Neutrophil (primary cell): ENCODE measurements around the gene ST8SIA6.
"Not testable (repeated sequence)": the region's sequence is repeated elsewhere in the genome, so short reads cannot be mapped to it uniquely, and the experiment has no call there.

Experiments
- H3K27ac ChIP-seq: fragments of 200-600 bp; sonication (generic); 2 replicates; pipeline ENCODE4 v1.5.1; 2016; ENCODE audit warnings: mild to moderate bottlenecking, moderate library complexity
- H3K27me3 ChIP-seq: fragments of 200-600 bp; sonication (generic); 2 replicates; pipeline ENCODE4 v1.6.0; 2016; ENCODE audit warnings: mild to moderate bottlenecking
- H3K36me3 ChIP-seq: fragments of 200-600 bp; sonication (generic); 2 replicates; pipeline ENCODE4 v1.5.1; 2017
- H3K4me1 ChIP-seq, 2 experiments: fragments of 200-600 bp in 1 of 2; sonication (generic) in 1 of 2; 1 replicate in 1 of 2; 2 replicates in 1 of 2; pipeline versions ENCODE4 v1.5.1 to v1.6.1; 2013 to 2016; ENCODE audit warnings: low read depth in 1 of 2, low read length in 1 of 2, mild to moderate bottlenecking in 1 of 2, moderate library complexity in 1 of 2; ENCODE audit not compliant: control insufficient read depth in 1 of 2, insufficient read depth in 1 of 2
- H3K4me3 ChIP-seq, 2 experiments: fragments of 200-600 bp in 1 of 2; sonication (generic) in 1 of 2; 1 replicate in 1 of 2; 2 replicates in 1 of 2; pipeline ENCODE4 v1.5.1; 2013 to 2016; ENCODE audit warnings: low read depth in 1 of 2, low read length in 1 of 2, mild to moderate bottlenecking in 1 of 2, moderate library complexity in 1 of 2
- H3K9me3 ChIP-seq: fragments of 200-600 bp; sonication (generic); 2 replicates; pipeline ENCODE4 v1.5.1; 2016
- TF ChIP-seq, protein P1 (sequence below): fragments of 200-600 bp; sonication (generic); IDR thresholded peaks from 2 replicates; pipeline ENCODE4 v1.5.1; 2016; ENCODE audit warnings: antibody characterized with exemption

ST8SIA6 gene

GRCh38 chr10:17444388-17444714, 10.0 kb downstream of the ST8SIA6 start:
- peaks cover 32% of the 10 kb centered on the region for H3K27me3 ChIP-seq
- TF ChIP-seq, protein P1, sequence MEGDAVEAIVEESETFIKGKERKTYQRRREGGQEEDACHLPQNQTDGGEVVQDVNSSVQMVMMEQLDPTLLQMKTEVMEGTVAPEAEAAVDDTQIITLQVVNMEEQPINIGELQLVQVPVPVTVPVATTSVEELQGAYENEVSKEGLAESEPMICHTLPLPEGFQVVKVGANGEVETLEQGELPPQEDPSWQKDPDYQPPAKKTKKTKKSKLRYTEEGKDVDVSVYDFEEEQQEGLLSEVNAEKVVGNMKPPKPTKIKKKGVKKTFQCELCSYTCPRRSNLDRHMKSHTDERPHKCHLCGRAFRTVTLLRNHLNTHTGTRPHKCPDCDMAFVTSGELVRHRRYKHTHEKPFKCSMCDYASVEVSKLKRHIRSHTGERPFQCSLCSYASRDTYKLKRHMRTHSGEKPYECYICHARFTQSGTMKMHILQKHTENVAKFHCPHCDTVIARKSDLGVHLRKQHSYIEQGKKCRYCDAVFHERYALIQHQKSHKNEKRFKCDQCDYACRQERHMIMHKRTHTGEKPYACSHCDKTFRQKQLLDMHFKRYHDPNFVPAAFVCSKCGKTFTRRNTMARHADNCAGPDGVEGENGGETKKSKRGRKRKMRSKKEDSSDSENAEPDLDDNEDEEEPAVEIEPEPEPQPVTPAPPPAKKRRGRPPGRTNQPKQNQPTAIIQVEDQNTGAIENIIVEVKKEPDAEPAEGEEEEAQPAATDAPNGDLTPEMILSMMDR, result no peak
- peaks cover 8% of the 10 kb centered on the region for H3K9me3 ChIP-seq
- no peak overlapping the region for H3K27ac ChIP-seq
- H3K4me1 ChIP-seq, result no peaks in the 10 kb centered on the region
- no peaks in the 10 kb centered on the region for H3K36me3 ChIP-seq
- H3K4me3 ChIP-seq, result no peak overlapping the region

DNA sequence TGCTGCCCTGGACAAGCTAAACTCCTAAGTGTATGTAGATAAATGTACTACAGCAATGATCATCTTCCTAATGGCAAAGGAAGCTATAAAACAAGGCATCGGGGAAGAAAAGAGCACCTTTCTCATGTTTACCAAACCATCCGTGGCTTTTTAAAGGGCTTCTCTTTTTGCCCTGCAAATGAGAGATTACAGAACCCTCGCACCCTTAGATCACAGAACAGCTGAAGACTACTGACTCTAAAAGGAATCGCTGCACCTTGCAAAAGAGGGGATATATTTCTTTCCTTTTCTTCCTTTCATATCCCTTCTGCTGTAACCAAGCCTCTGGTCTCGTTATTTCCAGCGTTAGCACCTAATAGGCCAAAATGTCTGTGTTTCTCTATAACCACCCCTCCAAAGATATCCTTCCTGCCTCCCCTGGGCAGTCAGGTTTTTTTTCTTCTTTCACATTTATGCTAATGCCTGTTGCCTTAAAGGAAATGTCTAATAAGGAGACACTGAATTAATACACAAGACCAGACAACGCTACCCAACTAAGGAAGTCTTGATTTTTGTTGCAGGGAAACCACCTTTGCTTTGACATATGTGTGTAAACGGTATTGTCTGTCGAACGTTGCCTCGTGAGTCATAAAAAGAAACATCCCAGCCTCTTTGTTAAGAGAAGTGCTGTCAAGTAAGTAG, 10.5 kb downstream of the ST8SIA6 start:
- TF ChIP-seq, protein P1, result no peak
- Histone ChIP-seq H3K4me3 (no peak overlapping the region), H3K27ac (no peak overlapping the region), H3K9me3 (peaks cover 8% of the 10 kb centered on the region), H3K27me3 (peaks cover 35% of the 10 kb centered on the region), H3K4me1 (no peaks in the 10 kb centered on the region), H3K36me3 (no peaks in the 10 kb centered on the region)

DNA sequence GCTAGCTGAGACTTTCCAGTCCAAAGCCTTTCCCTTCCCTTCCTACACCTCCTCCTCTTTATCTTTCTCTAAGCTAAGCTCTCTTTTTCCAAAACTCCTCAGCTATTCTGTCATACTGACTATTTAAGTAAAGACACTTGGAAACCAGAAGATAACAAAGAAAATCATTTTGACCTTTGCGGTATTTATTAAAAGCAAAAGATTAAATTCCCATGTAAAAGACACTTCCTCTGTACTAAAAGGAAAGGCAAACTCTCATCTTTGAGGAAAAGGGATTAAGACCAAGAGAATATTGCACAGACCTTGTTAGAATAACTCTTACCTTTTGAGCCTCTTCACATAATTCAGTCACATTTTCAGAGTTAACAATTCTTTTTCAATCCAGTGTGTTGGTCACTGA, 15.8 kb downstream of the ST8SIA6 start:
- no peak overlapping the region for H3K4me3 ChIP-seq
- TF ChIP-seq, protein P1, result no peak
- no peaks in the 10 kb centered on the region for H3K4me1 ChIP-seq
- no peak overlapping the region for H3K27ac ChIP-seq
- H3K9me3 ChIP-seq, result no peaks in the 10 kb centered on the region
- peaks cover 35% of the 10 kb centered on the region for H3K27me3 ChIP-seq
- H3K36me3 ChIP-seq, result no peaks in the 10 kb centered on the region

- H3K27me3 ChIP-seq, result peaks cover 39% of the 10 kb centered on the region
- H3K36me3 ChIP-seq, H3K4me1 ChIP-seq, H3K27ac ChIP-seq, H3K9me3 ChIP-seq, H3K4me3 ChIP-seq: not testable (repeated sequence)
Measured at GRCh38 chr10:17436578-17436977, 17.8 kb downstream of the ST8SIA6 start.

GRCh38 chr10:17435953-17436352, 18.4 kb downstream of the ST8SIA6 start:
- H3K4me3 ChIP-seq, result no peak overlapping the region
- peaks cover 40% of the 10 kb centered on the region for H3K27me3 ChIP-seq
- no peaks in the 10 kb centered on the region for H3K9me3 ChIP-seq
- no peak overlapping the region for H3K27ac ChIP-seq
- H3K36me3 ChIP-seq, result no peaks in the 10 kb centered on the region
- H3K4me1 ChIP-seq, result no peaks in the 10 kb centered on the region
- TF ChIP-seq, protein P1, result no peak

- Histone ChIP-seq H3K4me1 (no peaks in the 10 kb centered on the region), H3K9me3 (no peaks in the 10 kb centered on the region), H3K27me3 (peaks cover 48% of the 10 kb centered on the region), H3K4me3 (no peak overlapping the region), H3K36me3 (no peaks in the 10 kb centered on the region), H3K27ac (no peak overlapping the region)
- TF ChIP-seq, protein P1, result no peak
Measured at GRCh38 chr10:17435187-17435586, 19.2 kb downstream of the ST8SIA6 start.
